GM18498 (cell line): ENCODE measurements around the gene HRC.
A peak's percentile ranks its signal among the peaks of the same experiment; 100 is the strongest.

Source experiments
- ATAC-seq: cut with Tn5 transposase; IDR thresholded peaks from one replicate; pipeline ENCODE4 v1.9.1; 2021; ENCODE audit warnings: mild to moderate bottlenecking, moderate library complexity; ENCODE audit not compliant: unreplicated experiment

HRC gene

GRCh38 chr19:49117677-49118564, 37.3 kb downstream of the HRC start:
- no peak for ATAC-seq

DNA sequence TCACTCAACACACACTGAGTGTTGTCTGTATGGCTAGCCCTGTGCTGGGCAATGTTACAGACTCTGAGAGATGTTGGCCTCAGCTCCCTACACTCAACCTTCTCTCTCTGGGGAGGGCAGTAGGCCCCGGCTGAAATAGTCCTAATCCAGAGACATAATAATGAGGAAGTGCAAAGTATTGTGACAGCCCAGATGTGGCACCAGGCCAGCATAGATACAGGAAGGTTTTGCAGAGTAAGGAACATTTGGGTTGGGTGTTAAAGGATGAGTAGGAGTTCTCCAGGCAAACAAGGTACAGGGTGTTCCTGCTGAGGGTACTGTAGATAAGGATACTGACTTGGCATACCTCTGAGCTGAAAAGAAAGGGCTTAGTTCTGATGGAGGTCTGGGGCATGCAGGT, 38.7 kb downstream of the HRC start:
- no peak for ATAC-seq

- ATAC-seq, result peak; percentile 1
Observed at GRCh38 chr19:49114630-49115363, 40.4 kb downstream of the HRC start.

DNA sequence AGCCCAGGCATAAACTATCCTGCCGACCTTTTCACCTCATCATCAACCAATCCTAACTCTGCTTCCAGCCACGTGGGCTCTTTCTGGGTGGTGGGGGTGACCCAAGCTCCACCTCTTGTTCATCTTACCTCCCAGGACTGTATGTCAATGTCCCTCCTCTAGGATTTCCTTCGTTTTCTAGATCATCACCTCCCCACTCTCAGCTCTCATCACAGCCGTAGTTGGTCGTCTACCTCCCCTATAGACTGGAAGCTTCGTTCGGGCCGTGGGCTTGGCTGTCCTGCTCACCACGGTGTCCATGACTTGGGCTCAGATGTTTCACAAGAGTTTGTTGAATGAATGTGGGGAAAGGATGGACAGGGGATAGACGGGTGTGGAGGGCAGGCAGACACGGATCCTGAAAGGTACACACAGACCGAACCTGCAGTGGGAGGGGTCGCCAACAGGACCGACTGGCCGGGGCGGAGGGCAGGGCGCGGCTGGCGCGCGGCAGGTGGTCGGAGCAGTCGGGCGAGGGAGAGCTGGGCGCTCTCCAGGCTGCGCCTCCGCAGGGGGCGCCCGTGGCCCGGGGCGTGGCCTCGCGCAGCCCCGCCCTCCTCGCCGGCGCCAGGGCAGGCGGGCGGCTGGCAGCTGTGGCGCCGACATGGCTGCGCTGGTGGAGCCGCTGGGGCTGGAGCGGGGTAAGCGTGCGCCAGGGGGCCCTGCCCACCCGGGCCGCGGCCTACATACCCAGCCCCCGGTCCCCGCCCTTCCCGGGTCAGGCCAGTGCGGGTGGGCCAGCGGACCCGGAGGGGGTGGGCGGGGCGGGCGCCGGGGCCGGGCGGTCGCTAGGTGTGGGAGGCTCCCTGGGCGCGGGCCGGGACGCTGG, 41.2 kb downstream of the HRC start, which contains the start of gene LIN7B:
Gene LIN7B, plus strand, starts transcription at position 609 of the 868 bp plus-strand sequence. Its CDS starts 35 bp downstream, at position 644.
- peak; percentile 51 for ATAC-seq

DNA sequence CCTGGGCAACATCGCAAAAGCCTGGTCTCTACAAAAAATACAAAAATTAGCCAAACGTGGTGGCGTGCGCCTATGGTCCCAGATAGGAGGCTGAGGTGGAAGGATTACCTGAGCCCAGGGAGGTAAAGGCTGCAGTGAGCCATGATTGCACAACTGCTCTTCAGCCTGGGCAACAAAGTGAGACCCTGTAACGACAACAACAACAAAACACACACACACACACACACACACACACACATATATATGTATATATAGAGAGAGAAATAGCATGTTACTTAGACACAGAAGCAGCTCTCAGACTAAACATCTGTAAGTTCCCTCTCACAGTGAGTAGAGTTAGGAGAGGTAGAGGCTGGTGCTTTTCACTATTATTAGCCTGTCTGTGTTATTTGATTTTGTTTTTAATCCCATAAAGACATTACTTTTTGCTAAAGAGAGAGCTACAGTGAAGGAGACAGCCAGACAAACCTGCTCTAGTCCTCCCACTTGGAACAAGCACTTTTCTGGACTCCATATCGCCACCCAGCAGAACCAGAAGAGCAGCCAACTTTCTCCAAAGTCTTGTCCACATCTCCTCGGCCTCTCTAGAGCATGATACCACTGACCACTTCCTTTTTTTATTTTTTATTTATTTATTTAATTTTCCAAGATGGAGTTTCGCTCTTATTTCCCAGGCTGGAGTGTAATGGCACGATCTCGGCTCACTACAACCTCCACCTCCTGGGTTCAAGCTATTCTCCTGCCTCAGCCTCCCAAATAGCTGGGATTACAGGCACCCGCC, 43.8 kb downstream of the HRC start:
- no peak for ATAC-seq

- ATAC-seq, result no peak
Observed at GRCh38 chr19:49110567-49110966, 44.6 kb downstream of the HRC start.

DNA sequence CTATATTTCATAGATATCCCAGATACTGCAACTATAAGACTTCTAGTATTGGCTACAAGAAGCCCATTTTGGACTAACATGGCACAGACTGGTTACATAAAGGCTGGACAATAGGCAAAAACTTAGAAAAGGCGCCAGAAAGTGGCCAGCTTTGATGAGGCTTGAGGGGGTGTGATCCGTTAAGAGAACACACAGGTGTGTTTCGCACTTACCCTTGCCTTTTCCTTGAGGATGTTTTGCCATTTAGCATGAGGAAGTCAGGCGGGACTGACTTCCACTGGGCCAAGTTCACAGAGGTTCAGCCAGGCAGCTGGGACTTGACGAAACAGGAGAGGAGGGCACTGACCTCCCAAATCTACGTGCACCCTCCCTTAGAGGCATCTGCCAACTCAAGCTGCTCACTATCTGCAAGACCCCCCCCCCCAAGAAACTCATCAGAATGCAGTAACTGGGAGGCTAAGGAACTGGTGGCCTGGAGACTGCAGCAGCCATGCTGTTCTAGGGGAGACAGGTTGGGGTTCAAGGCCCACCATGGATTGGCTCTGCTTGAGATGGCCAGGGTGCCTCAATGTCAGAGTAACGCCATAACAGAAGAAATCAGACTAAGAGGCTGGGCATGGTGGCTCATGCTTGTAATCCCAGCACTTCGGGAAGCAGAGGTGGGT, 45.5 kb downstream of the HRC start:
- no peak for ATAC-seq

DNA sequence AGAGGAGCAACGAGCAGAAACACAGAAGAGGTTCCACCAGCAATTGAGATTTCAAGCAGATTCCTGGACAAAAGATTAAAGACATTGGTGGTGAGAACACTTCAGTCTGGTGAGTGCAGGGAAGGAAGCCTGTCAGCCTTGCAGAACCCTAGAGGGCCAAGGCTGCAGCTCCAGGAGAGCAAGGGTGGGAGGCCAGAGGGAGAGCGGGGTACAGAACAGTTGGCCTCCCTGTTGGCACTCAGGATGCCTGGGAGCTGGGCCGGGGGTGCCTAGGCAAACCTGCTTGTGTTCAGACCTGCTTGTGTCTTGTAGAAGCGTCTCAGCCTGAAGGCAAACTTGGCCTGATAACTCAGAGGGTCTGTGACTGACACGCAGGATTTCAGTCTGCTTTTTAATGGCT, 46.1 kb downstream of the HRC start:
- no peak for ATAC-seq

GRCh38 chr19:49107625-49108459, 47.4 kb downstream of the HRC start:
- ATAC-seq, result no peak

DNA sequence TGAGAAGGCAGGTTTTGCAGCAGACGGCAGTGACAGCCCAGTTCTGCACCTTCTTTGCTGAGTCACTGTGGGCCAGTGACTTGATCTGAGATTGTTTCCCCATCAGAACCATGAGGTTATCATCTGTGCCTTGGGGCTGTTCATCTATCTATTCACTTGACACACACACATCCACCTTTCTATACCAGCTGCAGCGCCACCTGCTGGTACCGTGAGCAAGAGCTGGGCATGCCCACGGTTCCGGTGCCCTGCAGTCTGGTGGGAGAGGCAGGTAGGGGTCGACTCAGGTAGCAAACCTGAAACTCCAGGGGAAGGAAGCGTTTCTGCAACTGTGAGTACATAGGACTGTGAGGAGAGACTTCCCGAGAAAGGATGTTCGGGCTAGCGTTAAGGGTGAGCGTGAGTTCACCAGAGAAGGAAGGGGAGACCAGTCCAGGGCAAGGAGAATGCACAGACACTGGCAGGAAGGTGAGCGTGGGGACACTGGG, 48.5 kb downstream of the HRC start:
- no peak for ATAC-seq

DNA sequence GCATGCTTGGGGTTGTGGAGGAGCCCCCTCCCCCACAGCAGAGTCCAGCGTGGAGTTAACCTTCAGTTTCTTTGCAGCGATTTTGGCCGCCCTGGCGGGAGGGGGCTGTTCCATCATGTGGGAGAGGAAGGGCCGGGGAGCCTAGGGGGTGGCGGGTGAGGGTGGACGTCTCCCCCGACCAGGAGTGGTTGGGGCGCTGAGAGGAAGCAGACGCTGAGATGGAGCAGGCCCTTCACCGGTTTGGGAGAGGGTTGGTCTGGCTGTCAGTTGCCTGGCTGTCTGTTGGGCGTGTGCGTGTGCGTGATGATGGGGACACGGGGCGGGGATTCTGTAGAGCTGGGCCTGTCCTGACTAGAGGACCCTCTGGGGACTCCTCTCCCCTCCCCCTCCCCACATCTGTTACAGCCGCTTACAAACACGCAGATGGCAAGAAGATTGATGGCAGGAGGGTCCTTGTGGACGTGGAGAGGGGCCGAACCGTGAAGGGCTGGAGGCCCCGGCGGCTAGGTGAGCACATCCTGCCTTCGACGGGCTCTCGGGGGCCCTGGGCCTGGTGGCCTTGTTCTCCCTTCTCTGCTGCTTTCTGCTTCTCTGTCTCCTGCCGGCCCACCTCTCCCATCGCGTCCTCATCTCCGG, 50.8 kb downstream of the HRC start:
- no peak for ATAC-seq

DNA sequence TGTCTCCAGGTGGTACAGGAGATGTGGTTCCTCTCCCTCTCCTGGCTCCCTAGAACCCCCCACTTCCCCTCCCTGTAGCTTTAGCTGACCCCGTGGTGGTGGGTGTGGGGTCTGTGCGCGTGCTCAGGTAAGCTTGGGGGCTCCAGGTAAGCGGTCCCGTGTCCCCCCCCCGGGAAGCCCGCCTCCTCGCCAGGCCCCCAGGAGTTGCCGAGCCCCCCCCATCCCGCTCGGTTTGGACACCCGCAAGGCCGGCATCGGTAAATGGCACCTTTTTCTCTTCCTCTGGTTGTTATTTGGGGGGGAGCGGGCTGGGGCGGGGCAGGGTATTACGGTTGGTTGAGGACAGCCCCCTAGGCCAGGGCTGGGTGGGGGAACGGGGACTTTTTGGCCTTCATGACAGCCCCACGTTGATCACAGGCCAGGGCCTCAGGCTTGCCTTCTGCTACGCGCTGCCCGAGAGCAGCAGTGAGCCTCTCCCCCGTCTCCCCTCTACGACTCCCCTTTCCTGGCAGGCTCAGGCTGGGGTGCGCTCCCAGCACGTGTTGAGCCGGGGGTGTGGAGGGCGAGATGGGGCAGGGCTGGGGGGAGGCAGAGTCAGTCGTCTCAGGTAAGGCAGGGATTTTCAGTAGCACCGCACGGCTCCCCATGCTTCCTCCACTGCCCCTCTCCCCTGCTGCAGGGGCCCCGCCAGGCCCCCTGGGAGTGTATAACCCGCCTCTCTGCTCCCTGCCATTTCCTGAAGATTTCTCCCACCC, 51.7 kb downstream of the HRC start:
- ATAC-seq, result no peak

DNA sequence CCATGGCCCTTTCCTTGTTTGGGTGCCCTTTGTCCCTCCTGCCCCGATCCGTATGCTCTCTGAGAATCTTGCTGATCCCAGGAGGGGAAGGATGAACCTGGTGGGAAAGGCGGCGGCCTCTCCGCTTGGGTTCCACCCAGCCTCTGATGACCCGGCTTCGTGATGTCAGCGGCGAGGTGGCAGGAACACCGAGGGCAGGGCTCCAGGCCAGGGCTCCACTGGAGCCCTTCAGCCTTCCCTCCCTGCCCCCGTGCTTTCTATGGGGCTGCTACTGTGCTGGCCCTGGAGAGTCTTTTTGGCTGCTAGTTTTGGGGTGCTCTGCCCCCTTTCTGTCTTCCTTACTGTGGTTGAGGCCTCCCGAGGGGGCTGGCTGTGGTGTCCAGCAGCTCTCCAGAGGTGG, 52.9 kb downstream of the HRC start:
- ATAC-seq, result no peak
